Measurements from ENCODE around the gene ADGRL1.
"Not testable (repeated sequence)": the region's sequence is repeated elsewhere in the genome, so short reads cannot be mapped to it uniquely, and the experiment has no call there.

ADGRL1 gene

GRCh38 chr19:14205452-14206287 is at the start of gene ADGRL1:
ADGRL1 (minus strand) TSS chr19:14206169; CDS start chr19:14183602, 22,567 bp downstream.
- not testable (repeated sequence) for DNase-seq (ENCODE audit: low read depth in 2 of 2)
- peak within 1 kb of the TSS; percentile 47 to 51 for H3K4me3 ChIP-seq (replicated peaks in 1 of 2; ENCODE audit: low read depth in 2 of 2, low read length in 2 of 2)

GRCh38 chr19:14255316-14255715 is 49.3 kb upstream of the ADGRL1 start:
- H3K4me3 ChIP-seq (replicated peaks in 1 of 2; ENCODE audit: low read depth in 2 of 2, low read length in 2 of 2); DNase-seq (ENCODE audit: low read depth in 2 of 2): not testable (repeated sequence)

- DNase-seq (ENCODE audit: low read depth in 2 of 2) = peak in 1 of 2 donors; percentile 59
- not testable (repeated sequence) for H3K4me3 ChIP-seq (replicated peaks in 1 of 2; ENCODE audit: low read depth in 2 of 2, low read length in 2 of 2)
These were observed 48.0 kb upstream of the ADGRL1 start for GRCh38 chr19:14253822-14254599.

GRCh38 chr19:14252136-14252535 is 46.2 kb upstream of the ADGRL1 start:
- not testable (repeated sequence) for H3K4me3 ChIP-seq (replicated peaks in 1 of 2; ENCODE audit: low read depth in 2 of 2, low read length in 2 of 2); DNase-seq (ENCODE audit: low read depth in 2 of 2)

DNA sequence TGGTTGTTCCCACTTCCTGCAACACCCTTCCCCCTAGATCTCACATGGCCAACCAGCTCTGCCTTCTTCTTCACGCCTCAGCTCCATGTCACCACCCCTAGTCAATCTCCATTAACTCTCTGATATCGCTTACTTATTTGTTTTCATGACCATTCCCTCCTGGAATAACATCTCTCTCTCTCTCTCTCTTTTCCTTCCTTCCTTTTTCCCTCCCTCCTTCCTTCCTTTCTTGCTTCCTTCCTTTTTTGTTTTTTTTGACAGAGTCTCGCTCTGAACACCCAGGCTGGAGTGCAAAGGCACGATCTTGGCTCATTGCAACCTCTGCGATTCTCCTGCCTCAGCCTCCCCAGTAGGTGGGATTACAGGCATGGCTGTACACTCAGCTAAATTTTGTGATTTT is 44.9 kb upstream of the ADGRL1 start:
- no peak for DNase-seq (ENCODE audit: low read depth in 2 of 2)
- TF ChIP-seq, protein P1, sequence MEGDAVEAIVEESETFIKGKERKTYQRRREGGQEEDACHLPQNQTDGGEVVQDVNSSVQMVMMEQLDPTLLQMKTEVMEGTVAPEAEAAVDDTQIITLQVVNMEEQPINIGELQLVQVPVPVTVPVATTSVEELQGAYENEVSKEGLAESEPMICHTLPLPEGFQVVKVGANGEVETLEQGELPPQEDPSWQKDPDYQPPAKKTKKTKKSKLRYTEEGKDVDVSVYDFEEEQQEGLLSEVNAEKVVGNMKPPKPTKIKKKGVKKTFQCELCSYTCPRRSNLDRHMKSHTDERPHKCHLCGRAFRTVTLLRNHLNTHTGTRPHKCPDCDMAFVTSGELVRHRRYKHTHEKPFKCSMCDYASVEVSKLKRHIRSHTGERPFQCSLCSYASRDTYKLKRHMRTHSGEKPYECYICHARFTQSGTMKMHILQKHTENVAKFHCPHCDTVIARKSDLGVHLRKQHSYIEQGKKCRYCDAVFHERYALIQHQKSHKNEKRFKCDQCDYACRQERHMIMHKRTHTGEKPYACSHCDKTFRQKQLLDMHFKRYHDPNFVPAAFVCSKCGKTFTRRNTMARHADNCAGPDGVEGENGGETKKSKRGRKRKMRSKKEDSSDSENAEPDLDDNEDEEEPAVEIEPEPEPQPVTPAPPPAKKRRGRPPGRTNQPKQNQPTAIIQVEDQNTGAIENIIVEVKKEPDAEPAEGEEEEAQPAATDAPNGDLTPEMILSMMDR (IDR thresholded peaks at IDR 0.05; ENCODE audit: low read depth, low read length) = no peak
- no peak overlapping the region for H3K4me3 ChIP-seq (replicated peaks in 1 of 2; ENCODE audit: low read depth in 2 of 2, low read length in 2 of 2)

- H3K4me3 ChIP-seq (replicated peaks in 1 of 2; ENCODE audit: low read depth in 2 of 2, low read length in 2 of 2); DNase-seq (ENCODE audit: low read depth in 2 of 2): not testable (repeated sequence)
These were observed 44.3 kb upstream of the ADGRL1 start for GRCh38 chr19:14250315-14250714.

- DNase-seq (ENCODE audit: low read depth in 2 of 2); H3K4me3 ChIP-seq (replicated peaks in 1 of 2; ENCODE audit: low read depth in 2 of 2, low read length in 2 of 2): not testable (repeated sequence)
These were observed 43.9 kb upstream of the ADGRL1 start for GRCh38 chr19:14249891-14250290.

DNA sequence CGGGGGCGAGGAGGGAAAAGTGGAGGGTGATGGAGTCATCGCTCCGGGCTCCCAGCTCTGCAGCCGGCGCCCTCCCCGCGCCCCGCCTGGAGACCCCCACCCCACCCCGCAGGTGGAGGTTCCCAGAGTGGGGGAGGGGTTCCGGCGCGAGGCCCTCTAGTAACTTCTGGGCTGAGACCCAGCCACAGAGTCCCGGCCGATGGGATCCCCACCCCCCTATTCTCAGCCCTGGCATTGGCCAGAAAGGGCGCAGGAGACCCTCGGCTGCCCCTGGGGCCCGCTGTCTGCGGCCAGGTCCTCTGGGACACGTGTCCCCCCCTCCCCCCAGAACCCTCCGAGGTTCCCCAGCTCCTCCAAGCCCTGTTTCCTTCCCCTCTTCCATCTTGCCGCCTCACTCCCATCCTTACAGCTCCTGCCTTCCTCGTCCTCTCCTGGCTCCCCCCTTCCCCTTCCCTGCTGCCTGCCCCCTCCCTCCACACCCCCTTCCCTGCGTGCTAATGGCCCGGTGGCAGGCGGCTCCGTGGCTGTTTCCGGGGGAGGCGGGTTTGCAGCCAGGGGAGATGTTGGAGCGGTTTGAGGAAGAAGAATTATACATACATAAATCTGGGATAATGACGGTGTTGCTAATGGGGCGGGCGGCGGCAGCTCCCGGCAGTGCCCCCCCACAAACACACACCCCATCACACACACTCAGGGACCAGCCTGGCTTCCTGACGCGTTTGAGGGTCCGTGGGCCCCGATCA is 43.2 kb upstream of the ADGRL1 start:
- not testable (repeated sequence) for DNase-seq (ENCODE audit: low read depth in 2 of 2)
- peak overlapping the region; percentile 32 to 42 for H3K4me3 ChIP-seq (replicated peaks in 1 of 2; ENCODE audit: low read depth in 2 of 2, low read length in 2 of 2)

GRCh38 chr19:14248578-14249011 is 42.6 kb upstream of the ADGRL1 start:
- peak overlapping the region; percentile 32 to 42 for H3K4me3 ChIP-seq (replicated peaks in 1 of 2; ENCODE audit: low read depth in 2 of 2, low read length in 2 of 2)
- DNase-seq (ENCODE audit: low read depth in 2 of 2) = peak in 1 of 2 donors; percentile 74

GRCh38 chr19:14247548-14248471 is 41.8 kb upstream of the ADGRL1 start:
- not testable (repeated sequence) for H3K4me3 ChIP-seq (replicated peaks in 1 of 2; ENCODE audit: low read depth in 2 of 2, low read length in 2 of 2); DNase-seq (ENCODE audit: low read depth in 2 of 2)

More at GRCh38 chr19:14248578-14249011, 42.6 kb upstream of the ADGRL1 start:
- TF ChIP-seq, protein P1 (IDR thresholded peaks at IDR 0.05; ENCODE audit: low read depth, low read length) = no peak

DNA sequence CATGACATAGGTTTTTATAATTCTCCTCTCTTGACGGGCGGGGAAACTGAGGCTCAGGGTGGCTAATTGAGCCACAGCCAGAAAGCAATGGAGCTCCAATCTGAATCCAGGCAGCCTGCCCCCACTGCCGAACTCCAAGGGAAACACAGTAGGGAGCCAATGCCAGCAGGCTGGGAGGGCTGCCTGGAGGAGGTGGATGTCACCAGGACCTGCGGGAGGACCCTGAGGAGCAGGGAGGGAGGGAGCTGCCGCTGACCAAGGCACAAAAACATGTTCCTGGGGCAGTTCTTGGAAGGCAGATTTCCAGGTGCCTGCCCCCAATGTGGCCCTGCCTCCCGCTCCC is 41.2 kb upstream of the ADGRL1 start:
- DNase-seq (ENCODE audit: low read depth in 2 of 2); H3K4me3 ChIP-seq (replicated peaks in 1 of 2; ENCODE audit: low read depth in 2 of 2, low read length in 2 of 2): not testable (repeated sequence)

- not testable (repeated sequence) for H3K4me3 ChIP-seq (replicated peaks in 1 of 2; ENCODE audit: low read depth in 2 of 2, low read length in 2 of 2); DNase-seq (ENCODE audit: low read depth in 2 of 2)
These were observed 38.4 kb upstream of the ADGRL1 start for GRCh38 chr19:14244393-14244792.

DNA sequence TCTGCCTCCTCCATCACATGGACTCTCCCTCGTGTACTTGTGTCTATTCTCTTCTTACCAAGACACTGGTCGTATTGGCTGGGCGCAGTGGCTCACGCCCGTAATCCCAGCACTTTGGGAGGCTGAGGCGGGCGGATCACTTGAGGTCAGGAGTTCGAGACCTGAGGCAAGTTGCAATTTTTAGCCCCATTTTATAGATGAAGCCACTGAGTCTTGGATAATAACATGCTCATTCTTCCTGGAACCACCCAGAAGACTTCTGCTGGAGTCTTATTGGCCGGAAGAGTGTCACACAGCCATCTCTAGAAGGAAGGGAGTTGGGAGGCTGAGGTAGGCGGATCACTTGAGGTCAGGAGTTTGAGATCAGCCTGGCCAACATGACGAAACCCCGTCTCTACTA is 37.7 kb upstream of the ADGRL1 start:
- DNase-seq (ENCODE audit: low read depth in 2 of 2); H3K4me3 ChIP-seq (replicated peaks in 1 of 2; ENCODE audit: low read depth in 2 of 2, low read length in 2 of 2): not testable (repeated sequence)
